Activated T-cell treated with anti-CD3 and anti-CD28 coated beads, Interleukin-2, amount 50 U/mL, for 4 hours (primary cell): ENCODE data around the gene KRAS. TPM values are rescaled to one million over a fixed set of nuclear protein-coding genes. Genes with fewer than 3 reads are reported as not detected.

Experiments used
- ATAC-seq, 2 donors: fragments of 200-7000 bp; cut with Tn5 transposase; one replicate each; pipeline ENCODE4 v1.10.0; 2021
- DNase-seq: peaks from one replicate; pipeline ENCODE4 v3.0.0-alpha.2; 2020
- H3K27me3 Mint-ChIP-seq: one replicate; pipeline ENCODE4 v1.8.0; 2021; ENCODE audit warnings: low read depth, mixed read lengths
- H3K36me3 Mint-ChIP-seq: one replicate; pipeline ENCODE4 v1.8.0; 2022; ENCODE audit warnings: mixed read lengths; ENCODE audit not compliant: insufficient read depth
- H3K4me1 Mint-ChIP-seq: one replicate; pipeline ENCODE4 v1.8.0; 2021; ENCODE audit warnings: low read depth, mixed read lengths
- H3K4me3 Mint-ChIP-seq: one replicate; pipeline ENCODE4 v1.8.0; 2021; ENCODE audit warnings: mild to moderate bottlenecking, moderate library complexity, mixed read lengths
- H3K9me3 Mint-ChIP-seq: one replicate; pipeline ENCODE4 v1.8.0; 2021; ENCODE audit warnings: mixed read lengths
- total RNA-seq, 3 donors: library from RNA; stranded (reverse); gene quantifications; one replicate each; pipeline ENCODE4 v1.2.1, GENCODE V29; 2021

Gene KRAS
- total RNA-seq, 3 donors from 2014 or later: 15.4 to 18.3 (median 16.5) TPM

DNA sequence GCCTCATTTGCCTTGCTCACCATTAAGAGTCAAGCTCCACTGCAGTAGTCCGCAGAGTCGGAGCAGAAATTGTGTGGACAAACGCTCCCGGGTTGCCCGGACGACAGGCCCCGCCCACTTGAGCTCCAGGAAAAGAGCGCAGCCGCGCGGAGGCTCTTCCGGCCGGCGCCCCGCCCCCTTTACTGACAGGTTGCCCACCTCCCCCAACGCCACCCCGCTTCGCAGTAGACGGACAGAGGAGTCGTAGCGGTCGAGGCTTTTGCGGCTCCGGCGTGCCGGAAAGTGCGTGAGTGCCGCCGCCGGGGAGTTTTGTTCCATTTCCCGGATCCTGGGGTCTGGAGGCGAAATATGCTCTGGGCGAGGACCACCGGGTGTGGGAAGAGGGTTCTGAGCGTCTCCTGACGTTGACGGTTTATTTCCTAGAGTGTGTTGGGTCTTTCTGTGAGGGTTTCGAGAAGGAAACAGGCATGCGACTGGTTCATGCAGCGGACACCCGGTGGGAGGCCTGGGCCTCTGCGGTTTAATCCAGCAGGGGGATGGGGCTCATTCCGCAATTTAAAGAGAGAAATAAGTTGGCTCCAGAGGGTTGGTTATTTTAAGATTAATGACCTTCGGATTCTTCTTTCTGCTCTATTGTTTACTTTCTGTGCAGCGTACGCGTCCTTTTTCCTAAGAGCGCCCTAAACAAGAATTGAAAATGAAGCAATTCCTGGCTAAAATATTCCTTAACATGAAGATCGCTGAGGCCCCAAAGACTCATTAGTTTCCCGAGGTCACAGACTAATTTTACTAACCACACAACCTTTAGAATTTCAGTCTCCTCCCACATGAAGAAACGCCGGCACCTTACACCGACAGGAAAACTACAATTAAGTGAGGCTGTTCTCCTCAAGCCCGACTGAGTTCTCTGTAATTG lies 55.4 kb downstream of the KRAS start, which contains the start of the genes DNAI7 and ETFRF1:
DNAI7 (minus strand) TSS at position 105 of the 916 bp plus-strand sequence; CDS start at position 23, 82 bp downstream.
ETFRF1 (plus strand) TSS at position 182 of the 916 bp plus-strand sequence. CDS start 8,720 bp downstream, outside the sequence.
- Mint-ChIP-seq H3K4me3 (peak within 1 kb of the TSS; percentile 87), H3K27me3 (no peaks in the 10 kb centered on the region), H3K4me1 (peaks cover 20% of the 10 kb centered on the region), H3K36me3 (peaks cover 2% of the 10 kb centered on the region), H3K9me3 (no peaks in the 10 kb centered on the region)
- ATAC-seq (peak; percentile 97 to 99), DNase-seq (peak; percentile 93)

DNA sequence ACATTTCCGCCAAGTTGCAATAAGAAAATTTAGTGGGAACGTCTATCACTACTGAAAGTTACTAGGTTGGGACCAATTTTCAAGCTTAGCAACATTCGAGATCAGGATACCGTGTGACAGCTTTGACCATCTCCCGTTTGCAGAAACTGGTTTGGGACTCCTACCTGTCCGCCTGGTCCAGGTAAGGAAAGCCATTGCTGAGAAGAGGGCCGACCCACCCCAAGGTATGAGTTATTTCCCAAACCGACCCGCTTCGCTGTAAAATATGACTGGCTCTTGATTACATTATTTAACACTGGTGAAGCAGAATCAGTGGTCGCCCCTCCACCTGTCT lies 56.0 kb downstream of the KRAS start:
- DNase-seq (no peak), ATAC-seq (peak in 1 of 2 donors; percentile 36)
- Mint-ChIP-seq H3K27me3 (no peaks in the 10 kb centered on the region), H3K4me1 (peaks cover 20% of the 10 kb centered on the region), H3K4me3 (peak overlapping the region; percentile 87), H3K9me3 (no peaks in the 10 kb centered on the region), H3K36me3 (peaks cover 2% of the 10 kb centered on the region)

DNA sequence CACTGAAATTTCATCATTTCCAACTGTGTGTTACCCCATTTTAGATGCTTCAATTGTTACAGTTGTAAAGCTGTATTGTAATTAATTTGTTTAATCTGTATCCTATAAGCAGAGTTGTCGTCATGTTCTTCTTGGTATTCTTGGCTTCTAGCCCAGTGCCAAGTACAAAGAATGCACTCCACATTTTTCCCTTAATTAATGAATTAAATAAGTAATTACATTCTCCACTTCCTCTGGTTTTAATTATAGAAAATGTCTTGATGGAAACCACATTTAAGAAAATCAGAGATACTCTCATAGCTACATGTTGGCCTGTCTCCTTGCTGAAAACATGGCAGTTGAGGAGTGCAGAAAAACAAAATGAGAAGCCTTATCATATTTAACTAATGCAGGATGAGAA lies 56.5 kb downstream of the KRAS start:
- H3K36me3 Mint-ChIP-seq: no peaks in the 10 kb centered on the region
- peaks cover 20% of the 10 kb centered on the region for H3K4me1 Mint-ChIP-seq
- H3K4me3 Mint-ChIP-seq: peak overlapping the region; percentile 87
- H3K27me3 Mint-ChIP-seq: no peaks in the 10 kb centered on the region
- no peak for ATAC-seq
- no peaks in the 10 kb centered on the region for H3K9me3 Mint-ChIP-seq
- DNase-seq: no peak

DNA sequence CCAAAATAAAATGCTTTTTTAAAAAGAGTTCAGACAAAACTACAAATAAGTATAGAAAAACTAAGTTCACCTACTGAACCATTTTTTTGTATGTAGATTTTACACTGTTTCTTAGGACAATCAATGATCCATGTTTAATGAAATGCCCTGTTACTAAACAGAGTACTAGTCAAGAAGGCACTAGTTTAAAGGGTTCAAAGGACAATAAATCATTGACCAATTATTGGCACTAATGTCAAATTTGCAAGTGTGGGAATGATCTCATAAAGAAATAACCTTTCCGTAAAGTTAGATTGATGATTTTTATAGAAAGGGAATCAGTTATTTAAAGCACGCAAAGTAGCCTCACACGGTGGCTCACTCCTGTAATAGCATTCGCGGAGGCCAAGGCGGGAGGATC lies 59.9 kb downstream of the KRAS start:
- Mint-ChIP-seq H3K9me3 (no peaks in the 10 kb centered on the region), H3K36me3 (no peaks in the 10 kb centered on the region), H3K4me1 (peaks cover 22% of the 10 kb centered on the region), H3K4me3 (no peak overlapping the region), H3K27me3 (no peaks in the 10 kb centered on the region)
- DNase-seq: no peak
- no peak for ATAC-seq

DNA sequence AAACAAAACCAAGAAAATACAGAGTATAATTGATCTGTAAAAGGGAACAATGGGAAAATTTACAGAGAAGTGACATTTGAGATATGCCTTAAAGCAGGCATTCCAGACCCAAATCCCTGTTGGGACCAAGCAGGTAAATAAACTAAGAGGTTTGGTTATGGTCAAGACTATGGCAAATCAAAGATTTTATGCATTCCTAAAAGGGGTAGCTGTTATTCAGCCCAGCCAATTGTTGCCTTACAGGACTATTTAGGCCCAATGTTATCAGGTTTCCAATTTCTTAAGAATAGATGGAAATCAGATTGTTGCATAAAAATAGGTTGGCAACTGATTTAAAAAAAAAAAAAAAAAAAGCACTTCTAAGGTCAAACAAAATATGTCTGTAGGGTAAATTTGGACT lies 61.1 kb downstream of the KRAS start:
- ATAC-seq: no peak
- Mint-ChIP-seq H3K4me3 (no peak overlapping the region), H3K27me3 (no peaks in the 10 kb centered on the region), H3K36me3 (no peaks in the 10 kb centered on the region), H3K9me3 (no peaks in the 10 kb centered on the region), H3K4me1 (peaks cover 16% of the 10 kb centered on the region)
- no peak for DNase-seq

DNA sequence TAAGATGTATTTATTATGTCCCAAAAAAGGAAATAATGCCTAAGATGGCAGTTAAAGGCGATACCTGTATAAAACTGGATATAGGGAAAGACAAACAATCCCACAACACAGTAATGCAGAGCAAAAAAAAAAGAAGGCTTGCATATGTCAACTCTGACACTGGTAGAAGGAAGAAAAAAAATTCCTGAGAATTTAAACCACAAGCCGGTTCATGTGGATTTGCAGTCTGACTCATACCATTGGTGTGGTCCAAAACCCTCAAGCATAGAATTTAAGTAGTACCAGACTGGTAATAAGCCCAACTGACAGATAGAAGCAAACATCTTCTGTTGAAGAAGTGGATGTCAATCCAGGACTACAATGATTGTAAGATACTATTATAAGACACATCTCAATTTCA lies 62.9 kb downstream of the KRAS start:
- ATAC-seq (no peak), DNase-seq (no peak)
- H3K4me3 Mint-ChIP-seq: no peak overlapping the region
- H3K4me1 Mint-ChIP-seq: peaks cover 16% of the 10 kb centered on the region
- no peaks in the 10 kb centered on the region for H3K36me3 Mint-ChIP-seq
- no peaks in the 10 kb centered on the region for H3K27me3 Mint-ChIP-seq
- no peaks in the 10 kb centered on the region for H3K9me3 Mint-ChIP-seq

DNA sequence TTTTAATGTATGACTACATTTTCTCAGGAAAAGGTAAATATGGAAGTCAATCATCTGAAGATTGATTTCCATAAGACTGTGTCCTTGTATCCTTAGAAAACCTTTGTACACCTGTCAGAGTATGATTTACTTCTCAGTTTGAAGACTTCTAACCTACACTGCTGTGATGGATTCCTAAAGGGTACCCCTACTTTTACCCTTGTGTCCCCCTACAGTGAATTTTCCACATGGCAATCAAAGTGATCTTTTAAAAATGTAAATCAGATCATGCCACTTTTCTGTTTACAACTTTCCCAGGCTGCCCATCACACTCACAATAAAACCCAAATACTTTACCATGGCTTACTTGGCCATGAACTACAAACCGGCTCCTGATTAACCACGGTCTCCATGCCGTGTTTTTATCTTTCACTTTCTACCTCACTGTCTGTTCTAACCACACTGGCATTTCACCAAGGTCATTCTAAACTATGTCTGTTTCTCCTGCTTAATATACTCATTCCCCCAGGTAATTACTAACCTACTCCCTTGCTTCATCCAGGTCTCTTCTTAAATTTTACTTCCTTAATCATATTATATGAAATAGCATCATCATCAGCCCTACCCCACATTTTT lies 63.8 kb downstream of the KRAS start:
- Mint-ChIP-seq H3K27me3 (no peaks in the 10 kb centered on the region), H3K36me3 (no peaks in the 10 kb centered on the region), H3K4me3 (peak overlapping the region; percentile 73), H3K9me3 (no peaks in the 10 kb centered on the region), H3K4me1 (peaks cover 16% of the 10 kb centered on the region)
- ATAC-seq (peak; percentile 73 to 82), DNase-seq (no peak)

DNA sequence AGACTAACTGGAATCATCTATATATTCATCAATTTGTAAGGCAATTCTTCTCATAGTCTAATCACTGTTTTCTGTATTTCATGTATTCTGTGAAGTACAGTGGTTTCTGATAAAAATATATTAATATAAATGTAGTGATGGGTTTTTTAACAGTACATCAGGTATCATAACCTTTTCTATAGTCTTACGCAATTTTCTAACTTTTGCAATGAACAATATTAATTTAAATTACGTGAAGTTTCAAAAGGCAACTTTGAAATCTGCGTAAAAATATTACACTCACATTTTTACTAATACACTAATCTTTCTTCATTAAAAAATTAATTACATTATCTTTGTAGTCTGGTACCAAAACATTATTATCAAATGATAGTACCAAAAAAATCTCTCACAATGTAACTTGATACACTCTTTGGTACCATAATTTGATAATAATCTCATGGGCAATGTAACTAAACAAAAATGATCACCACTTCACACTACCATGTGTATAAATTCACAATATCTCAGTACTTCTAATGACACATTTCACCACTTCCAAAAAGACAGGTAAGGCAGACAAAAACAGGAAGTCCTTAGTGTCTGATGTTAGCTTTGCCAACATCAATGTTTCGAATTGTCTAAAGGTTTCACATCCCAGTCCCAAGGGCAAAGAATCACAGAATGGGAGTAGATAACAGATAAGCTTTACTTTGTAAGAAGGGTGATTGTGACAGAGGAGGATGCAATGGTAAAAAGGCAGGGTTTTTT lies 64.5 kb downstream of the KRAS start:
- DNase-seq (no peak), ATAC-seq (peak; percentile 30 to 47)
- H3K4me1 Mint-ChIP-seq: peaks cover 16% of the 10 kb centered on the region
- no peaks in the 10 kb centered on the region for H3K36me3 Mint-ChIP-seq
- peak overlapping the region; percentile 73 for H3K4me3 Mint-ChIP-seq
- H3K27me3 Mint-ChIP-seq: no peaks in the 10 kb centered on the region
- H3K9me3 Mint-ChIP-seq: no peaks in the 10 kb centered on the region

DNA sequence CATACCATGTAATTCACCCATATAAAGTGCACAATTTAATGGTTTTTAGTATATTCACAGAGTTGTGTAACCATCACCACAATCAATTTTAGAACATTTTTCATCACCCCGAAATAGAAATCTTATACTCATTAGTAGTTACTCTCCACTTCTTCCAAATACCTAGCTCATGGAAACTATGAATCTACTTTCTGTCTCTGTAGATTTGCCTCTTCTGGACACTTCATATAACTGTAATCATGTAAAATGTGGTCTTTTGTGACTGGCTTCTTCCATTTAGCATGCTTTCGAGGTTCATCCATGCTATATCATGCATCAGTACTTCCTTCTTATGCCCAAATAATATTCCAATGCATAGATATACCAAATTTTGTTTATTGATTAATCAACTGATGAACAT lies 66.6 kb downstream of the KRAS start:
- DNase-seq: no peak
- Mint-ChIP-seq H3K9me3 (no peaks in the 10 kb centered on the region), H3K36me3 (no peaks in the 10 kb centered on the region), H3K4me3 (no peak overlapping the region), H3K27me3 (no peaks in the 10 kb centered on the region), H3K4me1 (peaks cover 16% of the 10 kb centered on the region)
- no peak for ATAC-seq

DNA sequence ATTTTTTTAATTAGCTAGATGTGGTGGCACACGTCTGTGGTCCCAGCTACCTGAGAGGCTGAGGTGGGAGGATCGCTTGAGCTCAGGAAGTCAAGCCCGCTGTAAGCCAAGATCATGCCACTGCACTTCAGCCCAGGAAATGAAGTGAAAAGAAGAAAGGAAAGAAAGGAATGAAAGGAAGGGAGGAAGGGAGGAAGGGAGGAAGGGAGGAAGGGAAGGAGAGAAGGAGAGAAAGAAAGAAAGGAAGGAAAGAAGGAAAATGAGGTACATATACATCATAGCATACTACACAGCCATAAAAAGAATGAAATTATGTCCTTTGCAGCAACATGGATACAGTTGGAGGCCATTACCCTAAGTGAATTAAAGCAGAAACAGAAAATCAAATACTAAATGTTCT lies 68.0 kb downstream of the KRAS start:
- Mint-ChIP-seq H3K4me1 (peaks cover 16% of the 10 kb centered on the region), H3K27me3 (peaks cover 2% of the 10 kb centered on the region), H3K9me3 (no peaks in the 10 kb centered on the region), H3K4me3 (no peak overlapping the region), H3K36me3 (no peaks in the 10 kb centered on the region)
- ATAC-seq (no peak), DNase-seq (no peak)

DNA sequence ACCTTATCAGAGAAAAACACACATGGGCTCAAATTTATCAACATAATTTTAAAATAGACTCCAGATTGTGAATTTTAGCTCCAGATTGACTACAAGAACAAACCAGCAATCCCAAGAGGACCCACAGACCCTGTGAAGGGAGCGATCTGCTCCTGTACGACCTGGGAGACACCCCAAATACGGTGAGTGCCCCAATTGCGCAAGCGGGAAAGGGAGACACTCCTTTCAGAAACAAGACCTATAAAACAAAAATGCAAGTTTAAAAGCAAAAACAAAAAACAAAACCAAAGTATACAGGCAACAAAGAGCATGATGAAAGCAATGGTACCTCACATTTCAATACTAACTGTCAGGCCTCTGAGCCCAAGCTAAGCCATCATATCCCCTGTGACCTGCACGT lies 87.9 kb downstream of the KRAS start:
- no peaks in the 10 kb centered on the region for H3K9me3 Mint-ChIP-seq
- no peak for DNase-seq
- no peaks in the 10 kb centered on the region for H3K4me1 Mint-ChIP-seq
- no peaks in the 10 kb centered on the region for H3K36me3 Mint-ChIP-seq
- H3K27me3 Mint-ChIP-seq: no peaks in the 10 kb centered on the region
- no peak for ATAC-seq
- H3K4me3 Mint-ChIP-seq: no peak overlapping the region

DNA sequence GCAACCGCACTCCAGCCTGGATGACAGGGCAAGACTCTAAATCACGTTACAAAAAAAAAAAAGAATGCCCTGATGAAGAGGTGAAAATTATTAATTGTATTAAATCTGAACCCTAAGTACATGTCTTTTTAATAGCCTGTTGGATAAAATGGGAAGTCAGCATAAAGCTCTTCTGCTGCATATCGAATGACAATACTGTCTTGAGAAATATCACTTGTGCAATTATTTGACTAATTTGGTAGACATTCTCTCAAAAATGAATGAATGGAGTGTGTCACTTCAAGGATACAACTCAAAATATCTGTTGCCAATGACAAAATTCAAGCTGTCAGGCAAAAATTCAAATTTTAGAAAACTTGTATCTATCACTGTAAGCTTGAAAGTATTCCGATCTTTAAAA lies 94.7 kb downstream of the KRAS start:
- H3K27me3 Mint-ChIP-seq: no peaks in the 10 kb centered on the region
- no peak overlapping the region for H3K4me3 Mint-ChIP-seq
- no peak for DNase-seq
- H3K36me3 Mint-ChIP-seq: no peaks in the 10 kb centered on the region
- no peaks in the 10 kb centered on the region for H3K9me3 Mint-ChIP-seq
- no peak for ATAC-seq
- peaks cover 9% of the 10 kb centered on the region for H3K4me1 Mint-ChIP-seq

DNA sequence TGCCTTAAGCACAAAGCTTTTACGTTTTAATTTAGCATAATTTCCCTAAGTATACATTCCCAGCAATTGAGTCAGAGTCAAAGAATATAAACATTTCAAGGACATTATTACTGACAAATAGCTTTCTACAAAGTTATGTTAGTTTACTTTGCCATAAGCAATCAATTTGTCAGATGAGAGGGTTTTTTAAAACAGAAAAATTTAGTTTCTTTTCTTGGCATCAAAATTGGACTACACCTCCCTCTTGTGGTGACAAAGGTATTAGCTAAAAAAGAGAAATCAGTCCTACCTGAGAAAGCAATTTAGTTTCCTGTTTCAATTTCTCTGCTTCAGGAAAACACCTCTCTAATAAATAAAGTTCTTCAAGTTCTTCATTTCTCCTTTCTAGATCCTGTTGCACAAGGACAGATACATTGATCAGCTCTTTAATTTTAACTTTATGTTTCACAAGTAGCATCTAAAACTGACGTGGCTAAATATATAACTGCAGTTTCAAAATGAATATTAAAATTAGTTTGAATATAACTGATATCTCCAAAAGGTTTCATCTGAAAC lies 95.6 kb downstream of the KRAS start:
- Mint-ChIP-seq H3K27me3 (no peaks in the 10 kb centered on the region), H3K9me3 (no peaks in the 10 kb centered on the region), H3K4me3 (peak overlapping the region; percentile 51), H3K36me3 (no peaks in the 10 kb centered on the region), H3K4me1 (peaks cover 9% of the 10 kb centered on the region)
- DNase-seq (no peak), ATAC-seq (no peak)
